ENCODE data around the gene SERAC1.
"Not testable (repeated sequence)": the region's sequence is repeated elsewhere in the genome, so short reads cannot be mapped to it uniquely, and the experiment has no call there.

Gene SERAC1

GRCh38 chr6:158174514-158174913, 6.5 kb upstream of the SERAC1 start:
- no peak for DNase-seq (ENCODE audit: low spot score)

- DNase-seq (ENCODE audit: low spot score), result no peak
Observed at GRCh38 chr6:158174024-158174423, 6.0 kb upstream of the SERAC1 start.

GRCh38 chr6:158172001-158172400, 3.9 kb upstream of the SERAC1 start:
- DNase-seq (ENCODE audit: low spot score), result no peak

GRCh38 chr6:158170656-158171081, 2.6 kb upstream of the SERAC1 start:
- no peak for DNase-seq (ENCODE audit: low spot score)

- not testable (repeated sequence) for DNase-seq (ENCODE audit: low spot score)
Observed at GRCh38 chr6:158169634-158170033, 1.6 kb upstream of the SERAC1 start.

- DNase-seq (ENCODE audit: low spot score), result no peak
Observed at GRCh38 chr6:158165919-158166416, 2.1 kb downstream of the SERAC1 start.

- no peak for DNase-seq (ENCODE audit: low spot score)
Observed at GRCh38 chr6:158164579-158165170, 3.4 kb downstream of the SERAC1 start.

- DNase-seq (ENCODE audit: low spot score), result no peak
Observed at GRCh38 chr6:158161566-158162254, 6.4 kb downstream of the SERAC1 start.

GRCh38 chr6:158160932-158161539, 7.0 kb downstream of the SERAC1 start:
- no peak for DNase-seq (ENCODE audit: low spot score)

- no peak for DNase-seq (ENCODE audit: low spot score)
Observed at GRCh38 chr6:158158748-158159147, 9.3 kb downstream of the SERAC1 start.

GRCh38 chr6:158158123-158158522, 9.9 kb downstream of the SERAC1 start:
- no peak for DNase-seq (ENCODE audit: low spot score)

GRCh38 chr6:158157064-158157764, 10.8 kb downstream of the SERAC1 start:
- DNase-seq (ENCODE audit: low spot score), result no peak

- no peak for DNase-seq (ENCODE audit: low spot score)
Observed at GRCh38 chr6:158154816-158155215, 13.2 kb downstream of the SERAC1 start.

- DNase-seq (ENCODE audit: low spot score), result no peak
Observed at GRCh38 chr6:158153576-158153975, 14.5 kb downstream of the SERAC1 start.

GRCh38 chr6:158152659-158153058, 15.4 kb downstream of the SERAC1 start:
- no peak for DNase-seq (ENCODE audit: low spot score)

- not testable (repeated sequence) for DNase-seq (ENCODE audit: low spot score)
Observed at GRCh38 chr6:158152025-158152424, 16.0 kb downstream of the SERAC1 start.

GRCh38 chr6:158150701-158151100, 17.4 kb downstream of the SERAC1 start:
- DNase-seq (ENCODE audit: low spot score), result no peak

GRCh38 chr6:158149641-158150040, 18.4 kb downstream of the SERAC1 start:
- DNase-seq (ENCODE audit: low spot score), result no peak

- DNase-seq (ENCODE audit: low spot score), result no peak
Observed at GRCh38 chr6:158143700-158144099, 24.4 kb downstream of the SERAC1 start.

GRCh38 chr6:158142789-158143188, 25.3 kb downstream of the SERAC1 start:
- DNase-seq (ENCODE audit: low spot score), result no peak

GRCh38 chr6:158131926-158132325, 36.1 kb downstream of the SERAC1 start:
- DNase-seq (ENCODE audit: low spot score), result peak; percentile 60

GRCh38 chr6:158125271-158125670, 42.8 kb downstream of the SERAC1 start:
- DNase-seq (ENCODE audit: low spot score), result no peak

- no peak for DNase-seq (ENCODE audit: low spot score)
Observed at GRCh38 chr6:158124288-158124687, 43.8 kb downstream of the SERAC1 start.
